Measurements from ENCODE around the gene GAB2.

DNA sequence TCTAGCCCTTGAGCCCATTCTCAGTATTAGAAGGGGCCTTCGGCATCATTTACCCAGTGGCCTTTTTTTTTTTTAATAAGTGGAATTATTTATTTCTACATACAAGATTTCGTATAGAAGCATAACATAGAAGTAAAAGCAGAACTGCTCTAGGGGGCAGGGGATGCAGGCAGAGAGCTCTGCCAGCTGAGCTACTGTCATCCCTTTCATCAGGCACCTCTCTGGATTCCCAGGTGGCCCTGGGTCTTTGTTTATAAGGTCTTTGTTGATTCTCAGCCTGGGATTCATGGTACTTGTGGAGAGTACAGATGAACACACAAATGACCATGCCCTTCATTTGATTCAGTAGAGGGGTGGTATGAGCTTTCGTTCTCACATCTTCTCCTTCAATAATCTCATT, 66.4 kb downstream of the GAB2 start:
- TF ChIP-seq CTCF (IDR thresholded peaks at IDR 0.05) (no peak), POLR2AphosphoS5 (IDR thresholded peaks at IDR 0.05) (no peak), EP300 (IDR thresholded peaks at IDR 0.05) (no peak)
